ENCODE data around the gene ATP8B3. TPM values are rescaled to one million over a fixed set of nuclear protein-coding genes. Genes with fewer than 3 reads are reported as not detected.
A peak's percentile ranks its signal among the peaks of the same experiment; 100 is the strongest.

The ATP8B3 gene
- total and polyA plus RNA-seq, 9 of the 15 experiments (the other 6 are each of a cell fraction or from before 2014, with no cell fraction given): 1.2 to 12.3 (median 3.8) TPM

DNA sequence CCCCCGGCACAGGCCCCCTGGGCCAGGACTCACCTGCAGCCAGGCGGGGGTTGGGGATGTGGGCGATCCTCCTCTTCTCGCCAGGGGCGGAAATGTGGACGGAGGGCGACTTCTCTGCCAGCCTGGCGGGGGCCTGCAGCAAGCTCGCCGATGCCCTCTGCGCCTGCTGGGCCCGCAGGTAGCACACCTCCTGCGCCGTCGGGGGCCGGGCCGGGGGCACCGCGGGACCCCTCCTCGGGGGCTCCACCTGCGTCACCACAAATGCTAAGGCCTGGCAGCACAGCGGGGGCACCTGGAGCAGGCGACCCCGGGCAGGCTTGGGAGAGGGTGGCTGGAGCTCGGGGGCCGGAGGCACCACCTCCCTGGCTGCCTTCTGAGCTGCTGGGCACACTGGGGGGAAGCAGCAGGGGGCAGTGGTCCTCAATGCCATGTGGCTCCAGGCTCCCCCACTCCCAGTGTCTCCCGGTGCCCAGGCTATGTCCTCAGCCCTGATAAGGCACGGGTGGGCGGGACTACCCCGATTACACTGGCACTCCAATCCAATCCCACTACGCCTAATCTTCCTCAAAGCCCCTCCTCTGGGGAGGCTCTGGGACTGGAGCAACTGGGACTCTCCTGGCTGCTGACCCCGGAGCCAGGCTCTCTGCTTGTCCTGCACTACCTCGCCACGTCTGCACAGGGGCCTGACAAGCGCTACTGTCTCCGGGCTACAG is 11.6 kb upstream of the ATP8B3 start:
- Histone ChIP-seq H3K4me1 (replicated peaks in 1 of 2; ENCODE audit: control insufficient read depth in 2 of 2, insufficient read depth in 2 of 2, low read length in 2 of 2) (peaks cover 11 to 59% of the 10 kb centered on the region in 2 experiments), H3K79me2 (ENCODE audit: control insufficient read depth, insufficient read depth, low read length) (peaks cover 38% of the 10 kb centered on the region), H3K9me1 (ENCODE audit: control insufficient read depth, insufficient read depth, low read length) (no peaks in the 10 kb centered on the region), H3K27ac (ENCODE audit: extremely low read depth, low read depth, low read length) (0 out of 3 replicates have a peak overlapping the region, but pooled peaks have one; percentile 20), H3K4me2 (ENCODE audit: insufficient read depth, low read length) (no peak overlapping the region), H3K36me3 (ENCODE audit: control insufficient read depth, insufficient read depth, low read length) (peaks cover 86% of the 10 kb centered on the region; the same call in 2 of the 3 replicates), H3K4me3 (no peak overlapping the region), H3K9me3 (replicated peaks; ENCODE audit: control insufficient read depth, insufficient read depth, low read depth, low read length) (no peaks in the 10 kb centered on the region), H4K20me1 (replicated peaks; ENCODE audit: control insufficient read depth, insufficient read depth, low read length) (no peaks in the 10 kb centered on the region), H2AFZ (ENCODE audit: low read depth, low read length) (no peak overlapping the region), H3K9ac (ENCODE audit: insufficient read depth in 1 of 2, low read depth in 2 of 2, low read length in 2 of 2) (peak overlapping the region in 1 of 2 experiments; percentile 64; a peak in 3 of 4 replicates), H3K27me3 (ENCODE audit: control insufficient read depth in 2 of 2, insufficient read depth in 2 of 2, low read length in 2 of 2) (no peaks in the 10 kb centered on the region)
- DNase-seq (ENCODE audit: extremely low read depth in 1 of 4, low spot score in 3 of 4) (no peak), FAIRE-seq (no peak), ATAC-seq (no peak)
- TF ChIP-seq RBFOX2 (IDR thresholded peaks at IDR 0.05; ENCODE audit: low read depth, low read length) (0 out of 2 replicates have a peak, but pooled peaks have one; percentile 1), MLX (CRISPR knock-in tag; conservative IDR thresholded peaks at IDR 0.05) (no peak), ELK1 (CRISPR knock-in tag; IDR thresholded peaks at IDR 0.05) (no peak), POLR2G (IDR thresholded peaks at IDR 0.05; ENCODE audit: low read depth, low read length) (peak; percentile 70), NR0B1 (IDR thresholded peaks at IDR 0.05; ENCODE audit: partially characterized antibody) (no peak), XRCC4 (IDR thresholded peaks at IDR 0.05; ENCODE audit: extremely low read depth, insufficient read depth, insufficient read length) (no peak), HNRNPL (IDR thresholded peaks at IDR 0.05; ENCODE audit: low read depth, low read length) (peak; percentile 36; the same call in 1 of the 2 replicates), TCF15 (CRISPR knock-in tag; IDR thresholded peaks at IDR 0.05) (no peak), ZSCAN32 (CRISPR knock-in tag; IDR thresholded peaks at IDR 0.05) (no peak), ILF3 (IDR thresholded peaks at IDR 0.05; ENCODE audit: borderline replicate concordance) (no peak), CCNT2 (IDR thresholded peaks at IDR 0.05; ENCODE audit: borderline replicate concordance, extremely low read depth, insufficient read length, low read depth, low read length) (no peak)
- BruUV-seq (replicated peaks): no TSS peak
- in situ Hi-C loops (cut with MboI) (no loop called here), intact Hi-C loops (cut with micrococcal nuclease) (no loop called here)
- CTCF ChIA-PET (ENCODE audit: low intra/inter-chr PET ratio): interaction anchor here (0.6 kb wide), 1 partner anchor 155 kb away, joined by 3 read pairs; no protein-coding TSS in a partner anchor
- POLR2A ChIA-PET: interaction anchor here (0.6 to 1.6 kb wide), 2 partner anchors 9 to 1360 kb away, joined by 3 to 5 read pairs; no protein-coding TSS in a partner anchor
- WGBS (ENCODE audit: insufficient coverage, low coverage, missing lambda C conversion rate): 98% methylated on average over 27 of the region's 36 CpGs
